ENCODE measurements around the gene ADAMTS6. TPM values are rescaled to one million over a fixed set of nuclear protein-coding genes. Genes with fewer than 3 reads are reported as not detected.

ADAMTS6 gene
- total and polyA plus RNA-seq, 3 experiments from 2014 or later, result 0.23 to 1.2 (median 0.93) TPM

- no peak overlapping the region for H3K4me3 ChIP-seq (ENCODE audit: low read length)
- Mint-ChIP-seq H3K4me1 (no peaks in the 10 kb centered on the region), H3K36me3 (peaks cover 0 to 4% (median 2%) of the 10 kb centered on the region in 3 donors), H3K27me3 (peaks cover 0 to under 1% of the 10 kb centered on the region in 2 donors), H3K4me3 (no peak overlapping the region), H3K9me3 (no peaks in the 10 kb centered on the region), H3K27ac (no peak overlapping the region)
- POLR2A ChIA-PET, result no interaction called here
- H3K27me3 ChIP-seq (ENCODE audit: insufficient read depth, low read length, poor library complexity, severe bottlenecking), result no peaks in the 10 kb centered on the region
- no peaks in the 10 kb centered on the region for H3K36me3 ChIP-seq (ENCODE audit: insufficient read depth, low read length)
- no peak for DNase-seq
- CTCF ChIA-PET, result no interaction called here
- no peaks in the 10 kb centered on the region for H3K9me3 ChIP-seq (ENCODE audit: low read length)
- no peaks in the 10 kb centered on the region for H3K4me1 ChIP-seq (ENCODE audit: insufficient read depth, low read length)
- no peak overlapping the region for H3K27ac ChIP-seq (ENCODE audit: low read depth, low read length)
Measured at GRCh38 chr5:65209341-65209740, 272.4 kb downstream of the ADAMTS6 start.

DNA sequence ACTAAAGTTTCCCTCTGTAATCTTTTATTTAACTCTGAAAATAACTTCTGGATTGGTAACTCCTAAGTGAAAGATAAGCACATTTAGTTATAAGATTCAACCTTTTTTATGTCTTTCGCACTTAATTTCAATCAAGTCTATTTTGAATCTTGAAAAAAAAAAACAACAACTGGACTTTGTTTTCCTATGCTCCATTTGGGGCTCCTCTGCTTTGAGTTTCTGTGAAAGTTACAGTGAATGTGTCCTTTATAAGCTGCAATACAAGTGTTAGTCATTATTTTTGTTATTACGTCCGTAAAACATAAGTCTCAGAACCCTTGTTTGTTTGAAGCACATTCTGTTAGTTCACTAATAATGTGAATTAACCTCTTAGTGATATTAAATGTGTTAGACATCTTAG, 276.8 kb downstream of the ADAMTS6 start:
- ChIA-PET POLR2A (no interaction called here), CTCF (no interaction called here)
- H3K4me3 Mint-ChIP-seq, result no peak overlapping the region
- peaks cover 1 to 3% of the 10 kb centered on the region in 2 donors for H3K27me3 Mint-ChIP-seq
- H3K4me1 Mint-ChIP-seq, result no peaks in the 10 kb centered on the region
- Histone ChIP-seq H3K27ac (ENCODE audit: low read depth, low read length) (no peak overlapping the region), H3K4me1 (ENCODE audit: insufficient read depth, low read length) (no peaks in the 10 kb centered on the region), H3K4me3 (ENCODE audit: low read length) (no peak overlapping the region), H3K36me3 (ENCODE audit: insufficient read depth, low read length) (no peaks in the 10 kb centered on the region), H3K9me3 (ENCODE audit: low read length) (no peaks in the 10 kb centered on the region), H3K27me3 (ENCODE audit: insufficient read depth, low read length, poor library complexity, severe bottlenecking) (no peaks in the 10 kb centered on the region)
- H3K36me3 Mint-ChIP-seq, result peaks cover 0 to 1% (median 0%) of the 10 kb centered on the region in 3 donors
- H3K9me3 Mint-ChIP-seq, result no peaks in the 10 kb centered on the region
- DNase-seq, result no peak
- H3K27ac Mint-ChIP-seq, result no peak overlapping the region

GRCh38 chr5:65203746-65204145, 278.0 kb downstream of the ADAMTS6 start:
- no peaks in the 10 kb centered on the region for H3K4me1 Mint-ChIP-seq
- Histone ChIP-seq H3K27me3 (ENCODE audit: insufficient read depth, low read length, poor library complexity, severe bottlenecking) (no peaks in the 10 kb centered on the region), H3K27ac (ENCODE audit: low read depth, low read length) (no peak overlapping the region), H3K36me3 (ENCODE audit: insufficient read depth, low read length) (no peaks in the 10 kb centered on the region), H3K9me3 (ENCODE audit: low read length) (no peaks in the 10 kb centered on the region), H3K4me3 (ENCODE audit: low read length) (no peak overlapping the region), H3K4me1 (ENCODE audit: insufficient read depth, low read length) (no peaks in the 10 kb centered on the region)
- H3K27me3 Mint-ChIP-seq, result peaks cover 1 to 3% of the 10 kb centered on the region in 2 donors
- H3K9me3 Mint-ChIP-seq, result no peaks in the 10 kb centered on the region
- H3K36me3 Mint-ChIP-seq, result peaks cover 0 to 1% (median 0%) of the 10 kb centered on the region in 3 donors
- ChIA-PET CTCF (no interaction called here), POLR2A (no interaction called here)
- H3K27ac Mint-ChIP-seq, result no peak overlapping the region
- DNase-seq, result no peak
- no peak overlapping the region for H3K4me3 Mint-ChIP-seq

- H3K4me3 Mint-ChIP-seq, result no peak overlapping the region
- H3K4me1 Mint-ChIP-seq, result peaks cover 0 to 3% (median 0%) of the 10 kb centered on the region in 3 donors
- no peaks in the 10 kb centered on the region for H3K27me3 ChIP-seq (ENCODE audit: insufficient read depth, low read length, poor library complexity, severe bottlenecking)
- ChIA-PET POLR2A (no interaction called here), CTCF (no interaction called here)
- H3K4me3 ChIP-seq (ENCODE audit: low read length), result no peak overlapping the region
- peaks cover 0 to 1% (median 0%) of the 10 kb centered on the region in 3 donors for H3K36me3 Mint-ChIP-seq
- DNase-seq, result no peak
- no peaks in the 10 kb centered on the region for H3K9me3 ChIP-seq (ENCODE audit: low read length)
- H3K27ac ChIP-seq (ENCODE audit: low read depth, low read length), result no peak overlapping the region
- H3K27me3 Mint-ChIP-seq, result peaks cover 1 to 3% of the 10 kb centered on the region in 2 donors
- H3K36me3 ChIP-seq (ENCODE audit: insufficient read depth, low read length), result no peaks in the 10 kb centered on the region
- no peak overlapping the region for H3K27ac Mint-ChIP-seq
- no peaks in the 10 kb centered on the region for H3K4me1 ChIP-seq (ENCODE audit: insufficient read depth, low read length)
- H3K9me3 Mint-ChIP-seq, result no peaks in the 10 kb centered on the region
Measured at GRCh38 chr5:65199993-65200675, 281.6 kb downstream of the ADAMTS6 start.

GRCh38 chr5:65198456-65199120, 283.1 kb downstream of the ADAMTS6 start:
- POLR2A ChIA-PET, result no interaction called here
- Mint-ChIP-seq H3K36me3 (peaks cover 0 to 1% (median 0%) of the 10 kb centered on the region in 3 donors), H3K9me3 (no peaks in the 10 kb centered on the region)

GRCh38 chr5:65197531-65198455, 283.9 kb downstream of the ADAMTS6 start:
- ChIA-PET POLR2A (no interaction called here), CTCF (no interaction called here)
- no peaks in the 10 kb centered on the region for H3K36me3 ChIP-seq (ENCODE audit: insufficient read depth, low read length)
- DNase-seq, result no peak
- no peaks in the 10 kb centered on the region for H3K9me3 ChIP-seq (ENCODE audit: low read length)
- Mint-ChIP-seq H3K27me3 (peaks cover 0 to 3% of the 10 kb centered on the region in 2 donors), H3K27ac (no peak overlapping the region), H3K4me3 (no peak overlapping the region), H3K9me3 (no peaks in the 10 kb centered on the region), H3K4me1 (peaks cover 0 to 3% (median 0%) of the 10 kb centered on the region in 3 donors), H3K36me3 (no peaks in the 10 kb centered on the region)
- no peaks in the 10 kb centered on the region for H3K27me3 ChIP-seq (ENCODE audit: insufficient read depth, low read length, poor library complexity, severe bottlenecking)
- no peaks in the 10 kb centered on the region for H3K4me1 ChIP-seq (ENCODE audit: insufficient read depth, low read length)
- no peak overlapping the region for H3K4me3 ChIP-seq (ENCODE audit: low read length)
- H3K27ac ChIP-seq (ENCODE audit: low read depth, low read length), result no peak overlapping the region

More at GRCh38 chr5:65198456-65199120, 283.1 kb downstream of the ADAMTS6 start:
- no peaks in the 10 kb centered on the region for H3K9me3 ChIP-seq (ENCODE audit: low read length)
- H3K27me3 ChIP-seq (ENCODE audit: insufficient read depth, low read length, poor library complexity, severe bottlenecking), result no peaks in the 10 kb centered on the region
- no peak for DNase-seq
- Mint-ChIP-seq H3K4me1 (peaks cover 0 to 3% (median 0%) of the 10 kb centered on the region in 3 donors), H3K27me3 (peaks cover 0 to 3% of the 10 kb centered on the region in 2 donors), H3K4me3 (no peak overlapping the region), H3K27ac (no peak overlapping the region)
- no peak overlapping the region for H3K4me3 ChIP-seq (ENCODE audit: low read length)
- no peaks in the 10 kb centered on the region for H3K36me3 ChIP-seq (ENCODE audit: insufficient read depth, low read length)
- no peaks in the 10 kb centered on the region for H3K4me1 ChIP-seq (ENCODE audit: insufficient read depth, low read length)
- H3K27ac ChIP-seq (ENCODE audit: low read depth, low read length), result no peak overlapping the region
- CTCF ChIA-PET, result no interaction called here

GRCh38 chr5:65194871-65195270, 286.8 kb downstream of the ADAMTS6 start:
- Histone ChIP-seq H3K36me3 (ENCODE audit: insufficient read depth, low read length) (no peaks in the 10 kb centered on the region), H3K27ac (ENCODE audit: low read depth, low read length) (no peak overlapping the region), H3K27me3 (ENCODE audit: insufficient read depth, low read length, poor library complexity, severe bottlenecking) (no peaks in the 10 kb centered on the region), H3K4me3 (ENCODE audit: low read length) (no peak overlapping the region), H3K9me3 (ENCODE audit: low read length) (no peaks in the 10 kb centered on the region), H3K4me1 (ENCODE audit: insufficient read depth, low read length) (no peaks in the 10 kb centered on the region)
- CTCF ChIA-PET, result no interaction called here
- Mint-ChIP-seq H3K4me1 (peaks cover 2 to 8% (median 6%) of the 10 kb centered on the region in 3 donors), H3K27me3 (no peaks in the 10 kb centered on the region), H3K4me3 (no peak overlapping the region), H3K27ac (no peak overlapping the region), H3K9me3 (no peaks in the 10 kb centered on the region), H3K36me3 (no peaks in the 10 kb centered on the region)
- POLR2A ChIA-PET, result no interaction called here
- no peak for DNase-seq

DNA sequence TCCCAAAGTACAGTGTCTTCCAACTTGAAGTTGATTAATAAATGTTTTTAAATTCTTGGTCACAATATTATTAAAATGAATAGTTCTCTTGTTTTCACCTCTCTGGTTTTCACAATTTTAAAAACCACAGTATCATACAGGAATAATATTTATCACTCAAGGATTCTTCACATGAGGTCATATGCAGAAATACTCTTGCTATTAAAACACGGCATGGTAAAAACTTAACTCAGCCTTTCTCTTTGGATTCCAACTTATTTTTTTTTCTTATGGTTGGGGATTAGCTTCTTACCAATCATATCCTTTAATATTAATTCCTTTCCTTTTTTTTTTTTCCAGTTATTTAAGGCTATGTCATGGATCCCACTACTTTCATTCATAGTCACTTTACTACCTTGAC, 289.4 kb downstream of the ADAMTS6 start:
- no peak for DNase-seq
- peaks cover 2 to 6% (median 5%) of the 10 kb centered on the region in 3 donors for H3K4me1 Mint-ChIP-seq
- CTCF ChIA-PET, result no interaction called here
- no peaks in the 10 kb centered on the region for H3K36me3 ChIP-seq (ENCODE audit: insufficient read depth, low read length)
- no peaks in the 10 kb centered on the region for H3K9me3 ChIP-seq (ENCODE audit: low read length)
- no peak overlapping the region for H3K4me3 Mint-ChIP-seq
- H3K4me1 ChIP-seq (ENCODE audit: insufficient read depth, low read length), result no peaks in the 10 kb centered on the region
- no peaks in the 10 kb centered on the region for H3K27me3 Mint-ChIP-seq
- H3K9me3 Mint-ChIP-seq, result no peaks in the 10 kb centered on the region
- H3K27ac ChIP-seq (ENCODE audit: low read depth, low read length), result no peak overlapping the region
- H3K27me3 ChIP-seq (ENCODE audit: insufficient read depth, low read length, poor library complexity, severe bottlenecking), result no peaks in the 10 kb centered on the region
- no peak overlapping the region for H3K27ac Mint-ChIP-seq
- no peak overlapping the region for H3K4me3 ChIP-seq (ENCODE audit: low read length)
- POLR2A ChIA-PET, result no interaction called here
- no peaks in the 10 kb centered on the region for H3K36me3 Mint-ChIP-seq

All from CD8-positive, alpha-beta memory T cell (primary cell).